Mesenteric fat pad (tissue), 1 donor: Measurements from ENCODE around the gene ATOH7. TPM values are rescaled to one million over a fixed set of nuclear protein-coding genes. Genes with fewer than 3 reads are reported as not detected.
"Not testable (repeated sequence)": the region's sequence is repeated elsewhere in the genome, so short reads cannot be mapped to it uniquely, and the experiment has no call there.

Experiments
- DNase-seq: peaks from one replicate; pipeline ENCODE4 v3.0.0-alpha.2; 2020; ENCODE audit warnings: low spot score
- long read RNA-seq: library from polyadenylated mRNA; unstranded; transcript quantifications from one replicate; pipeline ENCODE4 v2.0.0, GENCODE V29; 2020
- total RNA-seq: library from RNA; stranded (reverse); fragmentation: NEBNext Ultra II Directional; extraction: Animal tissue kit (Norgen Biotek cat#: 25700); gene quantifications from one replicate; pipeline ENCODE4 v1.2.1, GENCODE V29; 2021
- donor health status: DM: yes; HTN: yes; CAD: no.

ATOH7 gene
- not detected for total RNA-seq
- long read RNA-seq: 0 reads

DNA sequence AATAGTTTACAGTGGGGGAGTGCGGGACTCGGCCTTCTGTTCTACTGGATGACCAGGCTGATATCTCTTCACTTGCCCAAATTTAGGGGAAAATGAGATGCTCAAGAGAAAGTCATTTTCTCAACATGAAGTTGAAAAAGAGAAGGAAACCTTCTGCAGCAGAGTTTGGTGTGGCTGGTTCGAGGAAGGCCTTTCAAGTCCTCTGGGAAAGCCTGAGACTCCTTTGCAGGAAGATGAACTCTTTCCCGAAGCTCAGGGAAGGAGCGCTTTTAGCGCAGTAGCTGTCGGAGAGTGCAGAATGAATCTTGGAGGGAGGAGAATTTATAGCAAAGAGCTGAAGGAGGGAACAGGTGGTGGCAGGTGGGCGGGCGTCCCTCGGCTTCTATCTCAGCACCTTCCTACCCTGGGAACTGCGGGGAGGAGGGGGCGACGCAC, at the start of gene ATOH7:
Gene ATOH7, minus strand, starts transcription at position 297 of the 435 bp plus-strand sequence. CDS start 436 bp downstream, outside the sequence.
- no peak for DNase-seq

DNA sequence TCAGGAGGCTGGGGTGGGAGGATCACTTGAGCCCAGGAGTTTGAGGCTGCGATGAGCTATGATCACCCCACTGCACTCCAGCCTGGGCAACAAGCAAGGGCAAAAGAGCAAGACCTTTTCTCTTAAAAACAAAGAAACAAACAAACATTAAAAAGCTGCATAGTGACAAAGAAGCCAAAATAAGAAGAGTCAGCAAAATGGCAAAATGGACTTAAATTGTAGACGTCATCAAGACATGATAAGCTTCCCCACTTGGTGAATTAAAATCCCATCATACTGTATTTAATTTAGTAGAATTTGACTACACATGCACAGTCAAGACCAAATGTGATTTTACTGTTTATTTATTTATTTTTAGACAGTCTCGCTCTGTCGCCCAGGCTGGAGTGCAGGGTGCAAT, 48.8 kb upstream of the ATOH7 start:
- no peak for DNase-seq

DNA sequence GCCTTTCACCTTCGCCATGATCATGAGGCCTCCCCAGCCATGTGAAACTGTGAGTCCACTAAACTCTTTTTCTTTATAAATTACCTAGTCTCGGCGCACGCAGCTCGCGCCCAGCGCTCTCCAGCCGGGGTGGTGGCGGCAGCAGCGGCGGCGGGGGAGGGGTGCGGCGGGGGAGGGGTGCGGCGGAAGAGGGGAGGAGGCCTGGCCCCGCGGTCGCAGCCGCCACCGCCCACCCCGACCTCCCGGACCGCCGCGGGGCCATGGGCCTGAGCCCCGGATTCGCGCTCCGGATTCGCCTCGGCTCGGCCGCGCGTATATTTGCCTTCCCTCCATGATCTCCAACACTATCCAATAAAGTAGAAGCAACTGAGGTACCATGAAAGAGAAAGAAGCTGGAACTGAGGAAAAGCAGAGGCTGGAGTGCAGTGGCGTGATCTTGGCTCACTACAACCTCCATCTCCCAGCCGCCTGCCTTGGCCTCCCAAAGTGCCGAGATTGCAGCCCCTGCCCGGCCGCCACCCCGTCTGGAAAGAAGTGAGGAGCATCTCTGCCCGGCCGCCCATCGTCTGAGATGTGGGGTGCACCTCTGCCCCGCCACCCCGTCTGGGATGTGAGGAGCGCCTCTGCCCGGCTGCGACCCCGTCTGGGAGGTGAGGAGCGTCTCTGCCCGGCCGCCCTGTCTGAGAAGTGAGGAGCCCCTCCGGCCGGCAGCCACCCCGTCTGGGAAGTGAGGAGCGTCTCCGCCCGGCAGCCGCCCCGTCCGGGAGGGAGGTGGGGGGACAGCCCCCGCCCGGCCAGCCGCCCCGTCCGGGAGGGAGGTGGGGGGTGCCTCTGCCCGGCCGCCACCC, 47.2 kb upstream of the ATOH7 start:
- not testable (repeated sequence) for DNase-seq

DNA sequence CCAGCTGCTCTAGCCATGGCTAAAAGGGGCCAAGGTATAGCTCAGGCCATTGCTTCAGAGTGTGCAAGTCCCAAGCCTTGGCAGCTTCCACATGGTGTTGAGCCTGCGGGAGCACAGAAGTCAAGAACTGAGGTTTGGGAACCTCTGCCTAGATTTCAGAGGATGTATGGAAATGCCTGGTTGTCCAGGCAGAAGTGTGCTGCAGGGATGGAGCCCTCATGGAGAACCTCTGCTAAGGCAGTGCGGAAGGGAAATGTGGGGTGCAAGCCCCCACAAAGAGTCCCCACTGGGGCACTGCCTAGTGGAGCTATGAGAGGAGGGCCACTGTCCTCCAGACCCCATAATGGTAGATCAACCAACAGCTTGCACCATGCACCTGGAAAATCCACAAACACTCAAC, 45.9 kb upstream of the ATOH7 start:
- DNase-seq: not testable (repeated sequence)

DNA sequence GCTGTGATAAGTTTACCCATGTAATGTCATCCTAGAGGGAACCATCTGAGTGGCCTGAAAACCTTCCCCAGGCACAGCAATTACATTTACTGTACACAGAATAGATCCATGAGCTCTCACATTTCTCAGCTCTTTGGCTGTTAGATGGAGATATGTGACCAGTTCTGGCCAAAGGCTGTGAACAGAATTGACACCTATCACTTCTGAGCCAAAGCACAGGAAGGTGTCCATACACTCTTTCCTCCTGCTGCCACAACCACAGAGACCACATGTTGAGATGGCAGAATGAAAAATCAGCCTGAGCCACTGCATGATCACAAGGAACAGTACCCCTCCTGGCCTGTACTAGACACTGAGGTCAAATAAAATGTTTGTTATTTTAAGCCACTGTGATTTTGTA, 44.3 kb upstream of the ATOH7 start:
- DNase-seq: no peak

DNA sequence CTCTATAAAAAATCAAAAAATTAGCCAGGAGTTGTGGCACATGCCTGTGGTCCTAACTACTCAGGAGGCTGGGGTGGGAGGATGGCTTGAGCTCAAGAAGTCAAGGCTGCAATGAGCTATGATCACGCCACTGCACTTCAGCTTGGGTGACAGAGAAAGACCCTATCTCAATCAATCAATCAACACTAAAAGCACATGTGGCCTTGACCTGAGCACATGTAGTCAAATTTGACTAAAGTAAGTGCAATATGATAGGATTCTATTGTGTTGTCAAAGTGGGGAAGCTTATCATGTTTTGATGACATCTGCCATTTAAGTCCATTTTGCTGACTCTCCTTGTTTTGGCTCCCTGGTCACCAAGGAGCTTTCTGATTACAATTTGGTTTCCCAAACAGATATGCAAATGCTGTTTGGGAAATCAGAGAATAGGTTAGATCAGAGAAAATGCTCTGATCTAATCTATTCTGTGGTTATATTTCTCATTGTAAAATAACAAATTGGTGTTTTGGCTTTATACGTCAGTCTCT, 43.8 kb upstream of the ATOH7 start:
- DNase-seq: no peak

DNA sequence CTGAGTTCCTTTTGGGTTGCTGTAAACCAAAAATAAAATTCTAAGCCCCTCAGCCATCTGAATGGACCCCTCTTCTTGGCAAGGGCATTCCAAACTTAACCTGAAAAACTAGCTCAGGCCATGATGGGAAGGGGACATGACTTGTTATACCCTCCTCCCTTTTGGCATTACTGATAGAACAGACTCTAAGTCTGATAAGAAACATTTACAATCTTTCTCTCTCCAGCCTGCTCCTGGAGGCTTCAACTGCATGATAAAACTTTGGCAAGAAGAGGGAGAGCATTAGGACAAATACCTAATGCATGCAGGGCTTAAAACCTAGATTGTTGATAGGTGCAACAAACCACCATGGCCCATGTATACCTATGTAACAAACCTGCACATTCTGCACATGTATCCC, 40.9 kb upstream of the ATOH7 start:
- DNase-seq: no peak

DNA sequence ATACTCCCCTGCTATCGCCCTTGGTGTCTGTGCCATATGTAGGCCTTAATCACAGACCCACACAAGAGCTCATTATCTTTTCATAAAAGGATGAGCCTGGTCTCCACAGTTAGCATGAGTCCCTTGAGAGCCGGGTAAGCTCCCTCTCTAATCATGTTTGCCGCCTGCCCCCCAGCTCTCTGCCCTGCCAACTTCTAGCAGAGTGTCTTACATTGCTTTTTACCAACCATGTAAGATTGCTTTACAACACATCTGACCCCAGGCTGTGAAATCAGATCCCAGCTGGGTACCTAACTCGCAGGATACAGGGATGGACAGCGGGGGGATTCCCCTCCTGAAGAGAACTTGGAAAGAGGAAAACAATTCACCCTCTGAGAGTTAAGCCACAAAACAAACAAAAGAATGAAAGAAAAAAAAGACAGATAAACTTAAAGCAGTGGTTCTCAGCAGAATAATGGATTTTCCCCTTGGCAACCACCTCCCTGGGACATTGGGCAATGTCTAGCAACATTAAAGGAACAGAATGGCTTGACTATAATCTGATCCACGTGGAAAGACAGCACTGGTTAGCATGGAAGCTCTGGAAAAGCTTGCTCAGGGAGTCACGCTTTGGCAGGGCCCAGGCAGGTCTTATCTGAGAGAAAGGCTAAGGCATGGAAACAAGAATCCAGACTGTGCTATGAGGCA, 39.4 kb upstream of the ATOH7 start:
- no peak for DNase-seq

DNA sequence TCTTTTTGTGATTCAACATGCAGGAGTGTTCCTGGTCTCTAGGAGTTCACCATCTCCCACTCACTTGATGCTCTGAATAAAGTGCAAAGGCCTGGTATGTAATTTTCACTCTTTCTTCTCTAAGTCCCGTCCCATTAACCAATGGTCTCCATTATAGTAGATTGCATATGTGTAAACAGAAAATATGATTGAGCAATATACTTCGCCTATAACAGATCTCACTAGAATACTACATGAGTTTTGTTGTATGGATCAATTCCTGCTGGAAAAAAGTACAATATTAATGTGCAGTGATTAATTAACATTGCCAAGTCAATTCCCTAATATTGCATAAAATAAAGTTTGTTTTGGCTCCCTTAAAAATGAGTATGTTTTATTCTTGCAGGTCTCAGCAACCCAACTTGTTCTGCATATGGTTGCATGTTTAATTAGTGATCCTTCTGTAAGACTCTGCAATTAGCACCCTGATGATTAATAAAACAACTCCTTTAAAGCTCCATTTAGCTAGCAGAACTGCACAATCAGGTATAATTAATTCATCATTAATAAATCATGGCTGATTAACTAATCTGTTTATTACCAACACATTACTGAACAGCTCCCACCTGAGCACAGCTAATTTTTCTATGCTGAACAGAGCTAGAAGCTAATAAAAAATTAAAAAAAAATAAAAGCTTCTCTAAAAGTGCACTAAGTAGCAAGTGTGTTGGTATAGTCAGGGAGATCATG, 37.8 kb upstream of the ATOH7 start:
- no peak for DNase-seq

DNA sequence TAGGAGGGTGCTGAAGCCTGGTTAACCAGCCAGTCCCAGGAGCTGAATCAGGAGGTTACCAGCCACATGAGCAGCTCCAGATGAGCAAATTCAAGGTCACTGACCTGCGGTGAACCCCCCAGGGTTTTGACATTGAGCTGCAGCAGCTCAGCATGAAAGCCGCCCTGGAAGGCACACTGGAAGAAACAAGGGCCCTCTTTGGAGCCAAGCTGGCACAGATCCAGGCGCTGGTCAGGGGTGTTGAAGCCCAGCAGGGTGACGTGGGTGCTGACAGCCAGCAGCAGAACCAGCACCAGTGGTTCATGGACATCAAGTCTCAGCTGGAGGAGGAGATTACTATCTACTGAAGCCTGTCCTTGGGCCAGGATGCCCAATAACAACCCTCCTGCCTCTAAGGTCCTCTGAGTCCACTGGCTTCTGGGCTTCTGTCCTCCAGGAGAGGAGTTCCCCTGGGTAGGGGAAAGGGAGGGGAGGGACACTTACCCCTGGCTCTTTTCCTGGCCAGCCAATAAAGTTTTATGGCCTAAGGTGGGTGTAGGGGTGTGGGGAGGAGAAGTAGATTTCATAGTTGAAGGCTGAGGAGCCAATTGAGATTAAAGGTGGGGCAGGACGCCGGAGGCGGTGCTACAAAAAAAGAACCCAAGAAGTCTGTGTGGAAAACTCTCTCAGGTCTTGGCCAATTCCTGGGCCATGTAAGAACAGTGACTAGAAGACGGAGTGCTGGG, 29.4 kb upstream of the ATOH7 start:
- no peak for DNase-seq

DNA sequence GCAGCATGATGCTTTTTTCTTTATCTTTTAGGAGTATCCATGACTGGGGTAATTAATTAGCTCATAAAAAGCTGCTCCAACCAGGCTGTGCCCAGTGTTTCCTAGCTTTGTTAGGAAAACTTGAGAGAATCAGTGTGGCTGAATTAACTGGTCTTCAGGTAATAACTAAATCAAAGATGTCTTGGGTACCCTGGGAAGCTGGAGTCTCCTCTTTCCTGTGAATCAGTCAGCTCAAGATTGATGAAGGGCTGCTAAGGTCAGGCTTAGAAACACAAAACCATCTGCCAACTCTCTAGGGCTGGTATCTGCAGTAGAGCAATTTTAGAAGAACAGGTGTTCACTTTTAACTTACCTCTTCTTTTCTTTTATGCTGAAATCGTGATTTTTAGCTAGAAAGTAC, 21.4 kb upstream of the ATOH7 start:
- no peak for DNase-seq

DNA sequence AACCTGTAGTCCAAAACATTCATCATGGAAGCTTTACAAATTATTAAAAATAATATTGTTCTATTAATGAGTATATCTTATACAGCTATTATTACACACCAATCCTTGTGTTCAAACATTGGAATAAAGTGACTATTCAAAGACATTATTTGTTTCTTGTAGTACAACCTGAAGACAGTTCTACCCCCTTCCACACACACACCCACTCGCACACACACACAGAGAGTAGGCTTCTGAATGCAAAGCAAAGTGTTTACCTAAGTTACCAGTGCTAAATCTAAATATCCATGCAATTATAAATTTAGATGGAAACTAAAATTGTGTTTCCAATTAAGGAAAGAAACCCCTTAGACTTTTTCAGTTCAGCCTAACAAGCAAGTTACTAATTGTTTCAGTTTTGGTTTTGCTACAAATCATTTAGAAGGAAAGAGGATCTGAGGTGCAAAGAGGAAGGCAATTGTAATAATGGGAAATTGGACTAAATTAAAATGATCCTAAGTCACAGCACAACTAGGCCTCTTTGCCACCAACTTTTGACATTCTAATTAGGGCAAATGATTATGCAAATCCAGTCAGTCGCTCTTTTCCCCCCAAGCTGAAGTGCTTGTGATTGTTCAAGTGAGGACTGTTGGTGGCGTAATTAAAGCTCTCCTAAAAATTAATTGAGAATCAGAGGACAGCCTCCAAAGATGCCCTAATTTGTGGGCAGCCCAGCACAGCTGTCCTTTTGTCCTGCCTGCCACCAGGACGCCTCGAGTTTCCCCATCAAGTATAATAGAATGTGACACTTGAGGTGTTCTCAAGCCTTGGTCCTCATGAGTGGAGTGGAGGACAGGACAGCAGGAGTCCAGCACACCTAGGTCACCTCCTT, 19.9 kb upstream of the ATOH7 start:
- DNase-seq: no peak

DNA sequence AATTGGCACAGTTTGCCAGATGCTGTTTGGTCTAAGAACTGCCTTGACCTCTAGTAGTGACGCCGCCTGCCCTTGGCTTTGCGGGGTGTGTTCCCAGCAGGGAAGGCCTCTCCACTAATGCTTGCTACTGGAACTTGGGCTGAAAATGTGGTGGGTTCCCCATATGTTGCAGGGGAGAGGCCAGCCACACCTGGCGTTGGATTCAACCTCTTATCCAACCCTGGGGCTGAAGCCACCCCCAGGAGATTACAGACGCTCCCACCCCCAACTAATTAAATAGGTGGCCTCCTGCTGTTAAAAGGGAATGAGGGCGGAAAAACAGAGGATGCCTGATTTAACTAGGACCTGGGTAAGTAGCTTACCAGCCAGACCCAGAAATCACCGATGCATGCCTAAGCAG, 19.2 kb upstream of the ATOH7 start:
- no peak for DNase-seq

DNA sequence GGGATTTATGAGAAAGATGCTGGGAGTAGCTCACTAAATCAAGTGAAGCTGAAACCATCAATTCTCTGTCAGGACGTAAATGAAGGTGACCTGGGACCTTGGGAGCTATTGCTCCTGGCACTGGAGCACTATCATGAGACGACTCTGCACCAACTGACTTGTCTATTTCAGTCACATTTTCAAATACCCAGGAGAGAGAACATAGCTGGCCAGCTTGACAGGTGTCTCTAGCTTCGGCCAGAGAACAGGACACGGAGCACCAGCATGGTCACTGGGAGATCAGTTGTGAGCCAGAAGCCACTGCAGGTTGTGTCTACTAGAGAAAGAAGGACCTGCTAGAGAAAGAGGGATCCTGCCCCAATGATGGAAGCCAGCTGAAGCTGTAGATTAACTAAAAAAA, 17.4 kb upstream of the ATOH7 start:
- DNase-seq: no peak

DNA sequence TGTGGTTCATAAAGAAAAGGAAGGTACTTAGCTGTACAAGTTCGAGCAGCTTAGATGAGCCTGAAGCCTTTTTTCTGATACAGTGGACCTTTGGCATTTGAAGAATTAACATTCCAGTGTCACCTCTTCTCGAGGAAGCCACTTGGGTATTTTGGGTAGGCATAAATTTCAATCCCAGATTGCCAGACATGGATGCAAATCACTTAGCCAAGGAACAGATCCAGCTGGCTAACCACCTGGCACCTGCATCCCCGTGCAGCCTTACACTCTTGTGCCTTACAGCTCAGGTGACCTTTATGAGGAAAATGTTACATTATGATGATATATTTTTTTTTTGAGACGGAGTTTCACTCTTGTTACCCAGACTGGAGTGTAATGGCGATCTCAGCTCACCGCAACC, 16.0 kb upstream of the ATOH7 start:
- DNase-seq: no peak

DNA sequence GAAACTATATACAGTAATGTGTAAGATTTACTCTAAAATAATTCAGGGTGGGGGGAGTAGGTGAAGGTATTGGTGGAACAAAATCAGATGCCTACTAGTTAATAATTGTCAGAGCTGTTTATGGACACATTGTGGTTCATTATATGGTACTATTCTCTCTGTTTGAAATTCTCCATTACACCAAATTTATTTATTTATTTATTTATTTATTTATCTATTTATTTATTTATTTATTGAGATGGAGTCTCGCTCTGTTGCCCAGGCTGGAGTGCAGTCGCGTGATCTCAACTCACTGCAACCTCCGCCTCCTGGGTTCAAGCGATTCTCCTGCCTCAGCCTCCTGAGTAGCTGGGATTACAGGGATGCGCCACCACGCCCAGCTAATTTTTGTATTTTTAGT, 14.5 kb upstream of the ATOH7 start:
- not testable (repeated sequence) for DNase-seq

DNA sequence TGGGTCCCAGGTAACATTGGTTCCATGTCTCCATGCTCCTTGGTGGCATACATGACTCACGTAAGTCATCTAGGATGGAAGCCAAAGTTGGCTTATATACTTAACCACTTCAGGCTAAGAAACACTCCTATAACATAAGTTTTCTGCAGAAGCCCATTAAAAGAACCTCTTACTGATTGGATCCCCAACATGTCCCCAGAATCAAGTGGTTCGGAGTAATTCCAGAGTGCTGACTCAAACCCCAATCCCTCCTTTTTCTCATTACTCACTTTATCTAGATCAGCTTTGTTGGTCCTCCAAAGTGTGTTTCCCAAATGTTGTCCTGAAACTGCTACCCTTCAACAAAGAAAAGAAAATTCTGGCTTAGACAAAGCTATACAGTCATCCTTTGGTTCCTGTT, 10.1 kb upstream of the ATOH7 start:
- no peak for DNase-seq

DNA sequence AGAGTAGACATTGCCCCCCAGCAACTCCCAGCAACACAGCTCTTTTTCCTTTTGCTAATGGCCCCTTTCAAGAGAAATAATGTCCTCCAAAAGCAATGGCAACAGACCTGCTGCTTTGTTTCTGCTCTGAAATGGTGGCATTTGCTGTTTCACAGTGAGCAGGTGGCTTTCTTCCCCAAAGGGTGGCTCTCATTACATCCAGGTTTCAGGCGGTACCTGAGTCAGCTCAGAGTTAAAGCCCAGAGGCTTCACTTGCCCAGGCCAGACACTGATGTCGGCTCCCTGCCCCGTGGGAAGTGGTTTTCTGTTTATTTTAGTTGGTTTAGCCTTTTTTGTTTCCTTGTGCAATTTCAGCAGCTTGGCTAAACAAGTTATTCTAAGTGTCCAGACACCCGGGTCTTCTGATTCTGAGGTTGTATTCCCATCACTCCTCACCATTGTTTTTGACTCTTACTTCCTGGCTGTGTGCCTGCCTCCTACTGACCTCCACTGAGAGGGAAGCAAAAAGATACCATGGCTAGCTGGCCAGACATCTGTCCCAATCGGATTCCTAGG, 7.8 kb upstream of the ATOH7 start:
- no peak for DNase-seq

DNA sequence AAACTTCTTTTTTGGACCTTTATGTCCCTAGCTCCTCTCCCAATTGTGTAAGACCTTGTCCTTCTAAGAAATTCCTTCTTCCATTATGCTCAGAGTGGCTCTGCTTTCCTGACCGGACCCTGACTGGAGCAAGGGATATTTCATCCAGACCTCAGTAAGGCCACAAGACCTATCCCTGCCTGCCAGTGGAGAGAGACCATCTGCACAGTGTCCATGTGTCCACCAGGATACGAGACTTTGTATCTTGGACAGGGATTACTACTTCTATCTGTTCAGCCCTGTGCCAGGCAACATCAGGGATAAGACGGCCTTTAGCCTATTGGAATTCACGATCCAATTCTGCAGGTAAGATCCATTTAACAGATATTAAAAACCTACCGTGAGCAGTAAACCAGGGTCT, 7.2 kb upstream of the ATOH7 start:
- DNase-seq: no peak

DNA sequence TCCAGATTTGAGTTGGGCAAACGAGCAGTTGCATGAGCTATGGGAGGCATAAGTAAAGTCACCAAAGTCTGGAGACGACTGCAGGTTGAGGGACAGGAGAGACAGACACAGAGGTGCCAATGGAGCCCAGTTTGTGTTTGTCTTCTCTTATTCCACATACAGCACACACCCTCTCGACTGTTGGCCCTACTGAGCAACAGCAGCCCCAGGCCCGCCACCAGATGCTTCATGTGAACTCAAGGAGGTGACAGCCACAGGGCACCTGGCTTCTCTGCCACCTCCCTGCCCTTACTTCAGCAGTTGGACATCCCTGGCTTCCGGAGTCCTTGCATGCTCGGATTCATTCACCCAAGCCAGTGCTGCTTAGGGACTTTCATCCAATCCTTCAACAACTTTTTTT, 6.5 kb upstream of the ATOH7 start:
- no peak for DNase-seq
